Cardiac septum (tissue), 1 donor: ENCODE results near the gene DCUN1D2. TPM values are rescaled to one million over a fixed set of nuclear protein-coding genes. Genes with fewer than 3 reads are reported as not detected.

Source experiments
- total RNA-seq: library from RNA; stranded (reverse); fragmentation: NEBNext Ultra II Directional; extraction: Animal tissue kit (Norgen Biotek cat#: 25700); gene quantifications from one replicate; pipeline ENCODE4 v1.2.1, GENCODE V29; 2021
- donor health status: DM: no; HTN: no; CAD: no.

The DCUN1D2 gene
- total RNA-seq, 1 donor from 2014 or later: 134 TPM

Other genes starting within 250 kb of the DCUN1D2 start
- 91.4 TPM for gene LAMP1, start 193.5 kb downstream of the DCUN1D2 start, total RNA-seq
- gene GRTP1, start 126.6 kb downstream of the DCUN1D2 start, total RNA-seq: 0.70 TPM
- 480 TPM for gene ADPRHL1, start 37.2 kb downstream of the DCUN1D2 start, total RNA-seq
- gene TFDP1, start 94.0 kb upstream of the DCUN1D2 start, total RNA-seq: 38.8 TPM
- not detected for gene ATP4B, start 167.5 kb upstream of the DCUN1D2 start, total RNA-seq
- 0.48 TPM for gene GRK1, start 176.5 kb upstream of the DCUN1D2 start, total RNA-seq